NCI-H526 treated with DMSO at 0.1 percent for 48 hours (cell line): ENCODE results near the gene DNAJC7.
A peak's percentile ranks its signal among the peaks of the same experiment; 100 is the strongest.
"Not testable (repeated sequence)": the region's sequence is repeated elsewhere in the genome, so short reads cannot be mapped to it uniquely, and the experiment has no call there.

Experiments
- DNase-seq: peaks from one replicate; lab custom pipeline; 2025; lab: John Stamatoyannopoulos, UW

Gene DNAJC7

GRCh38 chr17:41957031-41957868, 60.0 kb downstream of the DNAJC7 start:
- DNase-seq, result no peak

DNA sequence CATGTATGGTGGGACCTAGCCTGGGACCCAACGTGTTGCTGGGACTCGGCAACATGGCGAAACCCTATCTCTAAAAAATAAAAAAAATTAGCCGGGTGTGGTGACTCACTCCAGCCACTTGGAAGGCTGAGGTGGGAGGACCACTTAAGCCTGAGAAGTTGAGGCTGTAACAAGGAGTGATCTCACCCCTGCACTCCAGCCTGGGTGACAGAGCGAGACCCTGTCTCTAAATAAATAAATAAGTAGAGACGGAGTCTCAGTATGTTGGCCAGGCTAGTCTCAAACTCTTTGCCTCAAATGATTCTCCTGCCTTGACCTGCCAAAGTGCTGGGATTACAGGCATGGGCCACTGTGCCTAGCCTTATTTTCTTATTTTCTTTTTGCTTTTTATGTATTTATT, 60.7 kb downstream of the DNAJC7 start:
- DNase-seq, result no peak

DNA sequence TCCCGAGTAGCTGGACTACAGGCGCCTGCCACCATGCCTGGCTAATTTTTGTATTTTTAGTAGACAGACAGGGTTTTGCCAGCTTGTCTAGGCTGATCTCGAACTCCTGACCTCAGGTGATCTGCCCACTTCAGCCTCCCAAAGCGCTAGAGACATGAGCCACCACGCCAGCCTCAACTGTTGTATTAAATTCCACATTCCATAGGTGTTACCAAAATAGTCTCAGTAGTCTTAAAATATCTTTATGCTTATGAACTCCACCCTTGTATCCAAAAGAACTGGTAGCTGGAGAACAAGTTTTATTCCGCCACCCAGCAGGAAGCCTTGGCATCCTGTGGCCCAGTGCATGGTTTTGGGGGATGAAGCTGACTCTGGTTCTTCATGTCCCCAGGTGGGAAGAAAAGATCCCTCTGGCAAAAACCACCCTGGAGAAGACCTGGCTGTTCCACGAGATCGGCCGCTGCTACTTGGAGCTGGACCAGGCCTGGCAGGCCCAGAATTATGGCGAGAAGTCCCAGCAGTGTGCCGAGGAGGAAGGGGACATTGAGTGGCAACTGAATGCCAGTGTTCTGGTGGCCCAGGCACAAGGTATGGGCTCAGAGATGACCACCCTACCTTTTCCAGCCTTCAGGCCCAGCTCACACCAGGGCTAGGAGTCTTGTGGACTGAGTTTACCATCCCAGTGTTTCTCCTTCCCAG, 68.3 kb downstream of the DNAJC7 start:
- no peak for DNase-seq

GRCh38 chr17:41944943-41945342, 72.3 kb downstream of the DNAJC7 start:
- no peak for DNase-seq

DNA sequence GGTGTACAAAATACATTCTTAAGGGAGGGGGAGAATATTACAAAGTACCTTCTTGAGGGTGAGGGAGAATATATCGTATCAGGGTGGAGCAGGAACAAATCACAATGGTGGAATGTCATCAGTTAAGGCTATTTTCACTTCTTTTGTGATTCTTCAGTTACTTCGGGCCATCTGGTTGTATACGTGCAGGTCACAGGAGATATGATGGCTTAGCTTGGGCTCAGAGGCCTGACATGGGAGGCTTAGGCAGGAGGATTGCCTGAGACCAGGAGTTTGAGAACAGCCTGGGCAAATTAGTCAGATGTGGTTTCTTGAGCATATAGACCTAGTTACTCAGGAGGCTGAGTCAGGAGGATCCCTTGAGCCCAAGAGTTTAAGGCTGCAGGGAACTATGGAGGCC, 73.7 kb downstream of the DNAJC7 start:
- no peak for DNase-seq

- no peak for DNase-seq
Measured at GRCh38 chr17:41942626-41943373, 74.4 kb downstream of the DNAJC7 start.

DNA sequence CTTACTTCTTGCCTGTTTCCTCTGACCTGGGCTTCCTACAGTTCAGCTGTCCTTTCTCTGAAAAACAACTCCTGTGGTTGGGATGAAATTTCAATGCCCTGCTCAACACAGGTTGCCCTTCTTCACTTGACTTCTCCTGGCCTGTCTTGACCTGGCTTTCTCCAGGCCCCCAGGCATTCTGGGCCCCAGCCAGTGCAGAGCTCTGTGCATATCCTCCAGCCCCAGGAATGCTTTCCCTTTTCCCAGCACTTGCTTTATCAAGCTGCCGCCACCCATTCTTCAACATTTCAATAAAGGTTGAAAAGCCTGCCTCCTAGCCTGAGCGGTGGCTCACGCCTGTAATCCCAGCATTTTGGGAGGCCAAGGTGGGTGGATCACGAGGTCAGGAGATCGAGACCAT, 76.1 kb downstream of the DNAJC7 start:
- DNase-seq, result no peak

GRCh38 chr17:41939693-41940090, 77.5 kb downstream of the DNAJC7 start:
- DNase-seq, result no peak

- DNase-seq, result no peak
Measured at GRCh38 chr17:41939044-41939692, 78.1 kb downstream of the DNAJC7 start.

DNA sequence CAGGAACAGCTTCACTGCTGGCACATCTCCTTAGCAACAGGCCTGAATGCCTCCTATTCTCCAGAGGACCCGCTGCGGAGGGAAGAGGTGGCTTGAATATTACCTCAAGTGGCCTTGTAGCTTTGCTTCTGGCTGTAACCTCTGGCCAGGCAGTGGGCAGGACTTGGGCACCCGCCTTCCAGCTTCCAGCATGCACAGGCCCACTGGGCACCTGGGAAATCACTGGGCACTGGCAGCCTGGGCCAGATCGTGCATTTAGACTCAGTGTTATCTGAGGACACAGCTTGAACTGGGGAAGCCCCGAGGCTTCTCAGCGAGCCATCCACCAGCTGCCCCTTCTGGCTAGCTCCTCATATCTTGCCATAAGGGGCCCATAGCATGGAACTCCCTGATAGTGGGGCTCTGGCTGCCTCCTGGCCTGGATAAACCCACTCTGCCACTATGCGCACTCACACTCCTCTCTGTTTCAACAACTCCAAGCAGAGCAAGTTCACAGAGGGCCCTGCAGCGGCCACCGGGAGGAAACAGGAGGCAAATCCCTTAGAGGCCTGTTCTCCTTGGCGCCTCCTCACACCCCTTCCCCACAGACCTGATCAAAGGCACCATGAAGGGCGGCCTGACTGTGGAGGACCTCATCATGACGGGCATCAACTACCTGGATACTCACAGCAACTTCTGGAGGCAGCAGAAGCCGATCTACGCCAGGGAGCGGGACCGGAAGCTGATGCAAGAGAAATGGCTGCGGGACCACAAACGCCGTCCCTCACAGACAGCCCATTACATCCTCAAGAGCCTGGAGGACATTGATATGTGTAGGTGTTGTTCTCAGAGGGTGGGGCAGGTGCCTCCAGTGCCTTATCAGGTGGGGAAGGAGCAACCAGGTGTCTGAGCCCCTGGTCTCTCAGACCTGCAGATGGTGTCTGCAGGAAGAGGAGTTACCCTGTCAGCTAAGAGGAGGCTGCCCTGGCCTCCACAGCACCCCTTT, 79.0 kb downstream of the DNAJC7 start:
- no peak for DNase-seq

GRCh38 chr17:41935641-41936040, 81.6 kb downstream of the DNAJC7 start:
- no peak for DNase-seq

DNA sequence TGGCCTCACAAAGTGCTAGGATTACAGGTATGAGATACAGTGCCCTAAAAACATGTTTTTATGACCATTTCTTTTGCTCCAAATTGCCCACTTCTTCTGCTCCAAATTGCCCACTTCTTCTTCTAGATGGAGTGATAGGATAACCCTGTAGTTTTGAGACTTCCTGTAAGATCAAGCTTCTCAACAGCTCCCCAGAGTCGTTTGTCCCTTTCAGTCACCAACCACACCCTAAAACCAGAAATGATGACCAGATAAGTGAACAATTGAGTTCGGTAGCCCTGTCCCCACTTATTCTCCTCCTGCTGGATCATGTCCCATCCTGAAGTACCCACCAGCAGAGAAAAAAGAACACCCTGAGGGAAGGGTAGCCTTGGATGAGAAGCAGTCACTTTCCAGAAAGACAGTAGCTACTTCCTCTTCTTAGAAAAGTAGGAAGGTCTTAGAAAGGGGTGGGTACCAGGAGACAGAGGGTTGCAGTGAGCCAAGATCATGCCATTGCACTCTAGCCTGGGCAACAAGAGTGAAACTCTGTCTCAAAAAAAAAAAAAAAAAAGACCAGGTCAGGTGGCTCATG, 84.3 kb downstream of the DNAJC7 start:
- no peak for DNase-seq

- not testable (repeated sequence) for DNase-seq
Measured at GRCh38 chr17:41931715-41932114, 85.5 kb downstream of the DNAJC7 start.

- not testable (repeated sequence) for DNase-seq
Measured at GRCh38 chr17:41930833-41931156, 86.4 kb downstream of the DNAJC7 start.

- DNase-seq, result peak; percentile 95
Measured at GRCh38 chr17:41930009-41930832, 87.0 kb downstream of the DNAJC7 start, which contains the start of gene ODAD4. ODAD4 (plus strand) TSS chr17:41930617; CDS start chr17:41930724, 107 bp downstream.

- no peak for DNase-seq
Measured at GRCh38 chr17:41928693-41929251, 88.5 kb downstream of the DNAJC7 start.
